ENCODE results near the gene PRSS33. TPM values are rescaled to one million over a fixed set of nuclear protein-coding genes. Genes with fewer than 3 reads are reported as not detected.

Gene PRSS33
- total and polyA plus RNA-seq, 4 experiments from 2014 or later, result not detected

- ChIA-PET CTCF (ENCODE audit: partially characterized antibody) (no interaction called here), POLR2A (ENCODE audit: partially characterized antibody) (no interaction called here)
- Histone ChIP-seq H3K27me3 (ENCODE audit: insufficient read depth, low read length) (no peaks in the 10 kb centered on the region), H3K36me3 (ENCODE audit: insufficient read depth, low read length) (no peaks in the 10 kb centered on the region), H3K27ac (ENCODE audit: low read depth, low read length) (no peak overlapping the region), H3K9me3 (ENCODE audit: control insufficient read depth in 1 of 2, low read length in 2 of 2) (no peaks in the 10 kb centered on the region), H3K4me3 (ENCODE audit: low read length in 2 of 2) (no peak overlapping the region), H3K4me1 (ENCODE audit: insufficient read depth, low read length) (no peaks in the 10 kb centered on the region)
- Mint-ChIP-seq H3K27ac (no peak overlapping the region), H3K27me3 (peaks cover 1 to 2% of the 10 kb centered on the region in 2 donors), H3K4me1 (no peaks in the 10 kb centered on the region), H3K4me3 (no peak overlapping the region), H3K9me3 (no peaks in the 10 kb centered on the region), H3K36me3 (no peaks in the 10 kb centered on the region)
- intact Hi-C loops (cut with micrococcal nuclease), result no loop called here
- DNase-seq, result no peak
Measured at GRCh38 chr16:2825049-2825742, 37.8 kb upstream of the PRSS33 start.

- Histone ChIP-seq H3K27ac (ENCODE audit: low read depth, low read length) (no peak overlapping the region), H3K27me3 (ENCODE audit: insufficient read depth, low read length) (no peaks in the 10 kb centered on the region), H3K9me3 (ENCODE audit: control insufficient read depth in 1 of 2, low read length in 2 of 2) (no peaks in the 10 kb centered on the region), H3K36me3 (ENCODE audit: insufficient read depth, low read length) (no peaks in the 10 kb centered on the region), H3K4me1 (ENCODE audit: insufficient read depth, low read length) (no peaks in the 10 kb centered on the region), H3K4me3 (ENCODE audit: low read length in 2 of 2) (no peak overlapping the region)
- no peaks in the 10 kb centered on the region for H3K36me3 Mint-ChIP-seq
- no peak for DNase-seq
- POLR2A ChIA-PET (ENCODE audit: partially characterized antibody), result no interaction called here
- H3K4me3 Mint-ChIP-seq, result no peak overlapping the region
- CTCF ChIA-PET (ENCODE audit: partially characterized antibody), result interaction anchor here (1.3 kb wide), 1 partner anchor 44 kb away, joined by 5 read pairs; no protein-coding TSS in a partner anchor
- no peak overlapping the region for H3K27ac Mint-ChIP-seq
- no peaks in the 10 kb centered on the region for H3K4me1 Mint-ChIP-seq
- H3K27me3 Mint-ChIP-seq, result peaks cover 1 to 2% of the 10 kb centered on the region in 2 donors
- H3K9me3 Mint-ChIP-seq, result no peaks in the 10 kb centered on the region
- intact Hi-C loops (cut with micrococcal nuclease), result no loop called here
Measured at GRCh38 chr16:2824626-2825025, 37.3 kb upstream of the PRSS33 start.

- no peak overlapping the region for H3K4me3 Mint-ChIP-seq
- Histone ChIP-seq H3K27ac (ENCODE audit: low read depth, low read length) (no peak overlapping the region), H3K27me3 (ENCODE audit: insufficient read depth, low read length) (no peaks in the 10 kb centered on the region), H3K4me1 (ENCODE audit: insufficient read depth, low read length) (no peaks in the 10 kb centered on the region), H3K4me3 (ENCODE audit: low read length in 2 of 2) (no peak overlapping the region), H3K36me3 (ENCODE audit: insufficient read depth, low read length) (no peaks in the 10 kb centered on the region), H3K9me3 (ENCODE audit: control insufficient read depth in 1 of 2, low read length in 2 of 2) (no peaks in the 10 kb centered on the region)
- ChIA-PET CTCF (ENCODE audit: partially characterized antibody) (interaction anchor here (1.6 kb wide), 1 partner anchor 16 kb away, joined by 3 read pairs; no protein-coding TSS in a partner anchor), POLR2A (ENCODE audit: partially characterized antibody) (no interaction called here)
- H3K27me3 Mint-ChIP-seq, result peaks cover 1 to 3% of the 10 kb centered on the region in 2 donors
- no peak for DNase-seq
- H3K36me3 Mint-ChIP-seq, result no peaks in the 10 kb centered on the region
- intact Hi-C loops (cut with micrococcal nuclease), result no loop called here
- H3K27ac Mint-ChIP-seq, result no peak overlapping the region
- no peaks in the 10 kb centered on the region for H3K9me3 Mint-ChIP-seq
- H3K4me1 Mint-ChIP-seq, result no peaks in the 10 kb centered on the region
Measured at GRCh38 chr16:2822496-2822895, 35.1 kb upstream of the PRSS33 start.

GRCh38 chr16:2822158-2822495 lies 34.8 kb upstream of the PRSS33 start:
- POLR2A ChIA-PET (ENCODE audit: partially characterized antibody), result interaction anchor here (0.8 kb wide), 1 partner anchor 113 kb away, joined by 3 read pairs; no protein-coding TSS in a partner anchor
- H3K27ac Mint-ChIP-seq, result no peak overlapping the region
- no peak for DNase-seq

GRCh38 chr16:2821487-2822157 lies 34.3 kb upstream of the PRSS33 start:
- H3K9me3 Mint-ChIP-seq, result no peaks in the 10 kb centered on the region
- no peak overlapping the region for H3K4me3 ChIP-seq (ENCODE audit: low read length in 2 of 2)
- intact Hi-C loops (cut with micrococcal nuclease), result no loop called here
- H3K4me1 Mint-ChIP-seq, result no peaks in the 10 kb centered on the region
- POLR2A ChIA-PET (ENCODE audit: partially characterized antibody), result interaction anchor here (0.8 kb wide), 1 partner anchor 112 kb away, joined by 3 read pairs; no protein-coding TSS in a partner anchor
- H3K27ac Mint-ChIP-seq, result no peak overlapping the region
- no peaks in the 10 kb centered on the region for H3K36me3 Mint-ChIP-seq
- no peaks in the 10 kb centered on the region for H3K36me3 ChIP-seq (ENCODE audit: insufficient read depth, low read length)
- H3K4me3 Mint-ChIP-seq, result no peak overlapping the region
- no peaks in the 10 kb centered on the region for H3K27me3 ChIP-seq (ENCODE audit: insufficient read depth, low read length)
- H3K27ac ChIP-seq (ENCODE audit: low read depth, low read length), result no peak overlapping the region
- peaks cover 1 to 3% of the 10 kb centered on the region in 2 donors for H3K27me3 Mint-ChIP-seq
- H3K9me3 ChIP-seq (ENCODE audit: control insufficient read depth in 1 of 2, low read length in 2 of 2), result no peaks in the 10 kb centered on the region
- no peak for DNase-seq
- H3K4me1 ChIP-seq (ENCODE audit: insufficient read depth, low read length), result no peaks in the 10 kb centered on the region
- CTCF ChIA-PET (ENCODE audit: partially characterized antibody), result interaction anchor here (1.6 kb wide), 1 partner anchor 17 kb away, joined by 3 read pairs; no protein-coding TSS in a partner anchor

More at GRCh38 chr16:2822158-2822495, 34.8 kb upstream of the PRSS33 start:
- CTCF ChIA-PET (ENCODE audit: partially characterized antibody), result interaction anchor here (1.6 kb wide), 1 partner anchor 16 kb away, joined by 3 read pairs; no protein-coding TSS in a partner anchor
- H3K27me3 ChIP-seq (ENCODE audit: insufficient read depth, low read length), result no peaks in the 10 kb centered on the region
- no peaks in the 10 kb centered on the region for H3K4me1 Mint-ChIP-seq
- peaks cover 1 to 3% of the 10 kb centered on the region in 2 donors for H3K27me3 Mint-ChIP-seq
- H3K4me1 ChIP-seq (ENCODE audit: insufficient read depth, low read length), result no peaks in the 10 kb centered on the region
- H3K36me3 Mint-ChIP-seq, result no peaks in the 10 kb centered on the region
- H3K27ac ChIP-seq (ENCODE audit: low read depth, low read length), result no peak overlapping the region
- H3K9me3 Mint-ChIP-seq, result no peaks in the 10 kb centered on the region
- H3K9me3 ChIP-seq (ENCODE audit: control insufficient read depth in 1 of 2, low read length in 2 of 2), result no peaks in the 10 kb centered on the region
- H3K4me3 Mint-ChIP-seq, result no peak overlapping the region
- H3K4me3 ChIP-seq (ENCODE audit: low read length in 2 of 2), result no peak overlapping the region
- intact Hi-C loops (cut with micrococcal nuclease), result no loop called here
- no peaks in the 10 kb centered on the region for H3K36me3 ChIP-seq (ENCODE audit: insufficient read depth, low read length)

GRCh38 chr16:2820836-2821486 lies 33.6 kb upstream of the PRSS33 start:
- no peak overlapping the region for H3K27ac Mint-ChIP-seq
- no peaks in the 10 kb centered on the region for H3K9me3 ChIP-seq (ENCODE audit: control insufficient read depth in 1 of 2, low read length in 2 of 2)
- intact Hi-C loops (cut with micrococcal nuclease), result no loop called here
- no peaks in the 10 kb centered on the region for H3K36me3 ChIP-seq (ENCODE audit: insufficient read depth, low read length)
- no peaks in the 10 kb centered on the region for H3K4me1 Mint-ChIP-seq
- no peak overlapping the region for H3K27ac ChIP-seq (ENCODE audit: low read depth, low read length)
- H3K4me1 ChIP-seq (ENCODE audit: insufficient read depth, low read length), result no peaks in the 10 kb centered on the region
- CTCF ChIA-PET (ENCODE audit: partially characterized antibody), result no interaction called here
- no peak for DNase-seq
- H3K4me3 ChIP-seq (ENCODE audit: low read length in 2 of 2), result no peak overlapping the region
- no peaks in the 10 kb centered on the region for H3K36me3 Mint-ChIP-seq
- no peaks in the 10 kb centered on the region for H3K9me3 Mint-ChIP-seq
- POLR2A ChIA-PET (ENCODE audit: partially characterized antibody), result interaction anchor here (0.8 kb wide), 1 partner anchor 112 kb away, joined by 3 read pairs; no protein-coding TSS in a partner anchor
- H3K27me3 Mint-ChIP-seq, result peaks cover 1 to 3% of the 10 kb centered on the region in 2 donors
- H3K4me3 Mint-ChIP-seq, result no peak overlapping the region
- no peaks in the 10 kb centered on the region for H3K27me3 ChIP-seq (ENCODE audit: insufficient read depth, low read length)

Measured in CD4-positive, alpha-beta memory T cell (primary cell).